HG02885 (cell line): ENCODE data around the gene ESYT2.

Experiments used
- ATAC-seq: cut with Tn5 transposase; IDR thresholded peaks from one replicate; pipeline ENCODE4 v1.9.1; 2021; ENCODE audit warnings: mild to moderate bottlenecking; ENCODE audit not compliant: unreplicated experiment, poor library complexity

The ESYT2 gene

DNA sequence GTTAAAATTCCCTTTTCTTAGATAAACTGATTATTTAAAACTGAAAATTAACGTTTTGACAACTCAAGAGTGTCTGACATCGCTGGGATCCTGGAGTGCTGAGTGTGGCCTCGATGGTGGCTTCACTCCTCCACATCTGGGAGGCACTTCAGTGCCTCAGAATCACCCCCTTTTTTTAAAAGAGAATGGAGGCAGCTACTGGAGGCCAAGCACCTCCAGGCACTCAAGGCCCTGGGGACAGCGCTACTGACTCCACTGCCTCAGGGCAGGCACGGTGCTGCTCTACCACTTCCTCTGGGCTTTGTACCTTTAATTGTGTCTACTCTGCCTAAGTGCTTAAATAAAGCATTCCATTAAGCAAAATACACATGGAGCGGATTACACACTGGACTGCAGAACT lies 97.5 kb downstream of the ESYT2 start:
- no peak for ATAC-seq

DNA sequence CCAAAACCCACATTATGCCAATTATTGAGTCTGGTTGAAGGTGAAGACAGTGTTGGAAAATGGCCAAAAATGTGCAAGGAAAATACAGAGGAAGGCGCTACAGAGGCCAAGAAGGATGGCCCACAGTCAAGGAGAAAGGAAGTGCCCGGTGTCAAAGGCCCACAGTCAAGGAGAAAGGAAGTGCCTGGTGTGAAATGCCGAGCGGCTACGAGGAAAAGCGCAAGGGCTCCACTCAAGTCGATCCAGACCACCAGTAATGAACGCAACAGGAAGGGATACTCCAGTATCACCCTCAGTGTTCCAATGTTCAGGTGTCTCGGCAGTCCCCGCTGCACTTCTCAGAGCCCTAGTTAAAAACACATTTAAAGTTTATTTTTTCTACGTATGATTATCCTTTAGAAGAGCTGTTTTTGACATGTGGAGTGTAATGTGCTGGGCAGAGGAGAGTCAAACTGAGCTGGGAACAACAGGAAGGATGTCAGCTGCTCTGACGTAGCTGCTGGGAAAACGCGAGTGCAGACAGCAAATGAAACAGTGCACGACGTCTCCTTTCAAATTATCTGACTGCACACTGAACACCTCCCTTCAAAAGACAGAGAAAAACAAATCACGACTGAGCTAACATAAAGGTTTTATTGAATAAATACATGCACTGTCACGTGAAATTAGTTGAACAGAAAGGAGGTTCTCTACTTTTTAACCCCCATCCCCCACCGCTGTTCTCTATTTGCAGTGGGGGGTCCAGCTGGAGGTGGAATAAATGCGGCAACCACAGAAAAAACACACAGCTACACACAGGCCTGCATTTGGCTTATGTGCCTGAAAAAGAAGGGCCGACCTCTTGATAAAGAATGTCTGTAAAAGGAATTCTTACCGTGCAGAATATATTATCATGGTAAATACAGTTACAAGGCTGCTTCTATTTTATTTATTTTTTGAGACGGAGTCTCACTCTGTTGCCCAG lies 98.6 kb downstream of the ESYT2 start:
- ATAC-seq, result no peak

DNA sequence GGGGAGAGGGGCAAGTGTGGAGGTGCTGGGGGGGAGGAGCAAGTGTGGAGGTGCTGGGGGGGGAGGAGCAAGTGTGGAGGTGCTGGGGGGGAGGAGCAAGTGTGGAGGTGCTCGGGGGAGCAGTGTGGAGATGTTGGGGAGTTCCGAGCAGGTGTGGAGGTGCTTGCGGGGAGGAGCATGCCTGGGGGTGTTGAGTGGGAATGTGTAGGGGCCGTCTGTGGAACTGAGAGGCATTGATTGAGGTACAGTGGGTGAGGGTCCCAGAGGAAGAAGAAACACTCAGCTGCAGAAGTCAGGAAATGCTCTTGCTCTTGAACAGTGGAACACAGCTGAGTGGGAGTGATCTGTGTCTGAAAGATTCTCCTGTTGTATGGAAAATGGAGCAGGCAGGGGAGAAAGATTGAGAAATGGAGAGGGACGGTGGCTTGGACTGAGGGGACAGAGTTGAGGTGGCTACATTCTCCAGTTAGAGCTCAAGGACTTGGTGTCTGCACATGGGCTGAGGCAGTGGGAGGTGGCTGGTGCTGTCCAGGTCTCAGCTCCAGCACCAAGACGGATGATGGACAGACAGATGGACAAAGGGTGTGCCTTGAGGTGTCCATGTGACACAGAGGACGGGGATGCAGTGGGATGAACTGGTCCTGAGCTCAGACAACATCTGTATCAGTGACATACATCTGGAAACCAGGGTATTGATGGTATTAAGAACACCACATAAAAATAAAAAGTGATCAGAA lies 99.5 kb downstream of the ESYT2 start:
- ATAC-seq, result no peak

DNA sequence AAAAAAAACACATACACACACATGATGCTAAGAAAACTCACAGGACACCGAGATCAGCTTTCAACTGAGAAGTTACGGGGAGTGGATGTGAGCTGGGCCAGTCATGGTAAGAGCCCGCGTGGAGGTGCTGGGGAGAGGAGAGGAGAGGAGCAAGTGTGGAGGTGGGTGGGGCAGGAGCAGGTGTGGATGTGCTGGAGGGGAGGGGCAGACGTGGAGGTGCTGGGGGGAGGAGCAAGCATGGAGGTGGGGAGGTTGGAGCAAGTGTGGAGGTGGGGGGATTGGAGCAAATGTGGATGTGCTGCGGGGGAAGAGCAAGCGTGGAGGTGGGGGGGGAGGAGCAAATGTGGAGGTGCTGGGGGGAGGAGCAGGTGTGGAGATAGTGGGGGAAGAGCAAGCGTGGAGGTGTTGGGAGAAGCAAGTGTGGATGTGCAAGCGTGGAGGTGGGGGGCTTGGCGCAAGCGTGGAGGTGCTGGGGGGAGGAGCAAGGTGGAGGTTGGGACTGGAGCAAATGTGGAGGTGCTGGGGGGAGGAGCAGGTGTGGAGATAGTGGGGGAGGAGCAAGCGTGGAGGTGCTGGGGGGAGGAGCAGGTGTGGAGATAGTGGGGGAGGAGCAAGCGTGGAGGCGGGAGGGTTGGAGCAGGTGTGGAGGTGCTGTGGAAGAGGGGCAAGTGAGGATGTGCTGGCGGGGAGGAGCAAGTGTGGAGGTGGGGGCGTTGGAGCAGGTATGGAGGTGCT lies 100.2 kb downstream of the ESYT2 start:
- no peak for ATAC-seq

DNA sequence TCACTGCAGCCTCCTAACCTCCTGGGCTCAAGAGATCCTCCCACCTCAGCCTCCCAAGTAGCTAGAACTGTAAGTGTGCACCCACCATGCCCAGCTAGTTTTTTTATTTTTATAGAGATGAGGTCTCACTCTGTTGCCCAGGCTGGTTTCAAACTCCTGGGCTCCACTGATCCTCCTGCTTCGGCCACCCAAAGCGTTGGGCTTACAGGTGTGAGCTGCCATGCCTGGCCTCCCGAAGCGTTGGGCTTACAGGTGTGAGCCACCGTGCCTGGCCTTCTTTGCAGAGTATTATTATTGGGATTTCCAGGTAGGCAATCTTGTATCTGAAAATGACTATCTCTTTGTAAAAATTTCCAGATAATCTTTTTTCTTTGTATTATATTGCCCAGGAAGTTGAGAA lies 101.6 kb downstream of the ESYT2 start:
- ATAC-seq, result no peak

DNA sequence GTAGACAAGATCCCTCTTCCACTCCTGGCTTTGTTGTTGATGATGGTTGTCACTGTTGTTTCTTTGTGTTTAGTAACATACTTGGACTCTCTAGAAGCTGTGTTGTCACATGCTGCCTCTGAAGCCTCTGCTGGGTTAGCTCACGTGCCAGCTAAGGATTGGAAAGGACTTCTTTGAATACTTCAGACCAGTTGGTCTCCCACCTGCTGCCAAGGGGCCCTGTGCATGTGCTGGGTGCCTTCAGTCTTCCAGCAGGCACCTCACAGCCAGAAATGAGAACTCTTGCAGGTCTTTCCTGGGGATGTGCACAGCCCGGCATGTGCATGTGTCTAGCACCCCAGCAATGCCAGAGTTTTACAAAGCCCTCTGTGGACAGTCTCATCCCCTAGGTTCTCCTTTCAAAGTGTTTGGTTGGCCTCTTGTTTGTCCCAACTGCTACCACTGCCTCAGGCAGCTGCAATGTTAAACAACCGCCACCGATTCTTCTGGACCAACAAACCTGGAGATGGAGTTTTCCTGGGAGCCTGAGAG lies 103.0 kb downstream of the ESYT2 start:
- no peak for ATAC-seq

DNA sequence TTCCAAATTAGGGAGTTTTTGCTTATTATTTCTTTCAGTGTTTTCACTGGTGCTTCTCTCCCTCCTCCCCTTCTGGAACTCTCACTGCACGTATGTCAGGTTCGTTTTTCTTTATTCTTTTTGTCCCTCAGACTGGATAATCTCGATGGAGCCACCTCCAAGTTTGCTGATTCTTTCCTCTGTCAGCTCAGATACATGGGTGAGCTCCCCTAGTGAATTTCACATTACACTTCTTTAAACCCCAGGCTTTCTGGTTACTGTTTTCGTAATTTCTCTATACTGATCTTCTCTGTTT lies 103.9 kb downstream of the ESYT2 start:
- ATAC-seq, result no peak

DNA sequence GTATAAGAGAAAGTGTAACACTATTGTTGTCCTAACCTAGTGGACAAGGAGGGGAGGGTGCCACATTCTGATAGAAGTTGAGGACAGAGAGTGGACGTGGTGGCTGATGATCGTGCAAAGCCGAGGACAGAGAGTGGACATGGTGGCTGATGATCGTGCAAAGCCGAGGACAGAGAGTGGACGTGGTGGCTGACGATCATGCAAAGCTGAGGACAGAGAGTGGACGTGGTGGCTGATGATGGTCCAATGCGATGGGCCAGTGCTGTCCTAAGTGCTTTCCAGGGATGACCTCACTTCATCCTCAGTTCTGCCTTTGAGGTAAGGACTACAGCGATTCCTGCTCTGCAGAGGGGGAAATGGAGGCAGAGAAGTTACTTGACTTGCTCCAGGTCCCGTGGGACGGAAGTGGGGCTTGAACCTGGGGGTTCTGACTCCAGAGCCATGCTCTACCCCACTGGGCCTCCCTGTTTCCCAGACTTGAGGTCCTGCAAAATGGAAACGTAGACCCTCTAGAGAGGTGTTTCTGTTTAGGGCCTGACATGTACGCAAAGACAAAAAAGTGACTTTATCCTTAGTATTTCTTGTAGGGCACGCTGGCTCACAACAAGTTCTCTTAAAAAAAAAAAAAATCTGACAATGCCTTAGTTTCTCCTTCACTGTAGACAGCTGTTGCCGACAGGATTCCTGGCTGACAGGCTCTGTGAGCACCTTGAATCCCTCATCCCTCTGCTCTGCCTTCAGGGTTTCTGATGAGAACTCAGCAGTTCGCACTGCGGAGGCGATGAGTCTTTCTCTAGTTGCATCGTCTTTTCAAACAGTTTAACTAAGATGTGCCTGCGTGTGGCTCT lies 104.4 kb downstream of the ESYT2 start:
- no peak for ATAC-seq

DNA sequence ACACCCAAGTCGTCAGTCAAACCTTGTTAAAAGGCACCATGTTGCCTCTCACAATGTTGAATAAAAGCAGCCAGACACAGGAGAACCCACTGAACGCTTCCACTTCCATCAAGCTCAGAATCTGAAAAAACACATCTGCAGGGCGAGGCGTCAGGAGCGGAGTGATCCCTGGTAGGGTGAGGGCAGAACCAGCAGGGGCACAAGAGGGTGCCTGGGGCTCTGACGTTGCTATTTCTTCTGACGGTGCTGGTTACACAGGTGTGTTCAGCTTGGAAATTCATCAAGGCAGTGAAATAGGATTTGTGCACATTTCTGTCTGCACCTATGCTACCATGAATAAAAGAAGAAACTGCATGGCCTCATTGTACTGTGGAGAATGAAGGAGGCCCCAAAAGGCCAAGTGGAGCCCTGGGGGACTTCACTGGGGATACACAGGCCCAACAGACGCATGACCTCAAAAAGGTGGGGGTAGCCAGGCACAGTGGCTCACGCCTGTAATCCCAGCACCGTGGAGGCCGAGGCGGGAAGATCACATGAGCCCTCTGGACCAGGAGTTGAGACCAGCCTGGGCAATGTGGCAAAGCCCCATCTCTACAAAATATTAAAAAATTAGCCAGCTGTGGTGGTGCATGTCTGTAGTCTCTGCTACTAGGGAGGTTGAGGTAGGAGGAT lies 105.5 kb downstream of the ESYT2 start:
- no peak for ATAC-seq

DNA sequence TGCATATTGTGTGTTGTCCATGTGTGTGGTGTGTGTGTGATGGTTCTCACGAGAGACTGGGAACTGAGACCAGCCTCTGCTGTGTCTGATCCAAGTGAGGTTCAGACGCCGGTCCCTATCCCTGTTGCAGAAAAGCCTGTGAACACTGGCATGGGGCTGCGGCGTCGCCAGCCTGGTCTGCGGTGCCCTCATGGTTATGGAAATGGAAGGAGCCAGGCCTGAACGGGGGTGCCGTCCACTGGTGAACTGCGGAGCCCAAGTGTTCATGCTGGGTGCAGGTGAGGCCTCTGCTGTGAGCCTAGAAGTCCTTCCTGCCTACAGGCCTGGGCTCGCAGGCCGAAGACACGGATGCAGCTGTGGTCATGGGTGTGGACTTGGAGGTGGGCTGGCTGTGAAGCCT lies 106.0 kb downstream of the ESYT2 start:
- no peak for ATAC-seq

DNA sequence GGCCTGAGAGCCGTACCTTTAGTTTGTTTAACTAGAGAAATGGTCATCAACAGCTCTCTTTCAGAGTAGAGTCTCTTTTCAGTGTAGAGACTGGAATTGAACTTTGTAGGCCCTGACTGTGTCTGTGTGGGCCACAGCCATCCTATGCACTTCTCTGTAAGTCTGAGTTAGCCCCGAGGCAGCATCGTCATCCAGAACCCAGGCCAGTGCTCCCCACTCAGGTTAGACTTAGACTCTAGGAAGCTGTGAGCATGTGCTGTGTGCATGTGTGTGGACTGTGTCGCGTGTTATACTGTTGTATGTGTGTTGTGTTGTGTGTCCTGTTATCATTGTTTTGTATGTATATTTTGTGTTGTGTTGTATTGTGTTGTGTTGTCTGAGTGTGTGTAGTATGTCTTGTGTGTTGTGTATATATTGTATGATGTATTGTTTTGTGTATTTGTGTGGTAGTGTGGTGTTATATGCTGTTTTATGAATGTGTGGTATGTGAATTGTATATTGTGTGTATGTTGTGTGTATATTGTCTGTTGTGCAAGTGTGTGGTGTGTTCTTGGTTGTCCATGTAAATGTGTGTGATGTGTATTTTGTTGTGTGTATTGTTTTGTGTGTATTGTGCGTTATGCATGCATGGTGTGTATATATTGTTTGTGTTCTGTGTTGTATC lies 106.6 kb downstream of the ESYT2 start:
- no peak for ATAC-seq

DNA sequence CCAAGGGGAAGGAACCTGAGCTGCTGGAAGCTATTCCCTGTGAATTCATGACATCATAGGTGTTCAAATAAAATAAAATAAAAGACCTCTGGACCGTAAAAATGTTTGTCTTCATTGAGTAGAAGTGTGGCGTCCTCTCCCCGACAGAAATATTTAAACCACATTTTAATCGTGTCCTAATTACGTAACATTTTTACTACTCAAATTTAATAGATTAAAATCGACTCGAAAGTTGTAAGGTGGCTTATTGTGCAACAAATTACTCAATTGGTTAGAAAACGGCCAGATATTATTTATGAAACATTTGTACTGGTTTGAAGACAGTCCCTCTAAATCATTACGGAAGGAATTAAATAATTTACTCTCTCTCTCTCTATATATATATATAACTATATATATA lies 109.2 kb downstream of the ESYT2 start:
- ATAC-seq, result no peak

DNA sequence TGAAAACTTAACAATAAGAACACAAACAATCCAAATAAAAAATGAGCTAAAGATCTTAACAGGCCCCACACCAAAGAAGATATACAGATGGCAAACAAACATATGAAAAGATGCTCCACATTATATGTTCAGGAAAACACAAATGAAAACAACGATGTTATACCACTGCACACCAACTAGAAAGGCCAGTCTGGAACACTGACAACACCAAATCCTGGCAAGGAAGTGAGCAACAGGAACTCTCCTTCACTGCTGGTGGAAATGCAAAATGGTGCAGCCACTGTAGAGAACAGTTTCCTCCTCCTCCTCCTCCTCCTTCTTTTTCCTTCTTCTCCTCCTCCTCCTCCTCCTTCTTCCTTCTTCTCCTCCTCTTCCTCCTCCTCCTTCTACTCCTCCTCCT lies 112.5 kb downstream of the ESYT2 start:
- no peak for ATAC-seq

DNA sequence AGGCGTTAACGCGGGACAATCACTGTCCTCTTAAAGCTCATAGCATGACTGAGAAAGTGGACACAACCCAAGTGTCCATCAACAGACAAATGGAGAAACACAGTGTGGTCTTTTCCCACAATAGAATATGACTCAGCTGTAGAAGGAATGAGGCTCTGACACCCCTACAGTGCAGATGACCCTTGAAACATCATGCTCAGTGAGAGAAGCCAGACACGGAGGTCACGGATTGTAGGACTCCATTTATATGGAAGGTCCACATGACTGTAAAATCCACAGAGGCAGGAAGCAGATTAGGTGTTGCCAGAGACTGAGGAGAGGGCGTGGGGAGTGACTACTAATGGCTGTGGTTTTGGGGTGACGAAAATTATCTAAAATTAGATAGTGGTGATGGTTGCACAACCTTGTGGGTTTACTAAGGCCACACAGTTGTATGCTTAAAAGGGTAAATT lies 118.6 kb downstream of the ESYT2 start:
- ATAC-seq, result no peak

DNA sequence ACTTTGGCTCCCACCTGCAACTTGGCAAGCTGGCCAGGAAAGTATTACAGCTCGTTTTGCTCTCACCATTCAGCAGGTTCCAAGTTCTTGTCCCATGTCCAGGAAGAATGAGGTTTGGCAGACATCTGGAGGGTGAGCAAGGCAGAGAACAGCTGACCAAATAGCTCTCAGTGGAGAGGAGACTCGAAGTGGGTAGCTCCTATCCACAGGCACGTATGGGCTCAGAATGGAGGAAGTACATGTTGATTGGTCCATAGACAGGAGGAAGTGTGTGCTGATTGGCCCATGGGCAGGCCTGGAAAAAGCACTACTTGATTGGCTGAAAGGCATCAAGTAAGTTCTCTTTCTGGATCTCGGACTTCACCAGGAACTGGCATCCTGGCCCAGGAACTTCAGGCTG lies 121.7 kb downstream of the ESYT2 start:
- no peak for ATAC-seq

DNA sequence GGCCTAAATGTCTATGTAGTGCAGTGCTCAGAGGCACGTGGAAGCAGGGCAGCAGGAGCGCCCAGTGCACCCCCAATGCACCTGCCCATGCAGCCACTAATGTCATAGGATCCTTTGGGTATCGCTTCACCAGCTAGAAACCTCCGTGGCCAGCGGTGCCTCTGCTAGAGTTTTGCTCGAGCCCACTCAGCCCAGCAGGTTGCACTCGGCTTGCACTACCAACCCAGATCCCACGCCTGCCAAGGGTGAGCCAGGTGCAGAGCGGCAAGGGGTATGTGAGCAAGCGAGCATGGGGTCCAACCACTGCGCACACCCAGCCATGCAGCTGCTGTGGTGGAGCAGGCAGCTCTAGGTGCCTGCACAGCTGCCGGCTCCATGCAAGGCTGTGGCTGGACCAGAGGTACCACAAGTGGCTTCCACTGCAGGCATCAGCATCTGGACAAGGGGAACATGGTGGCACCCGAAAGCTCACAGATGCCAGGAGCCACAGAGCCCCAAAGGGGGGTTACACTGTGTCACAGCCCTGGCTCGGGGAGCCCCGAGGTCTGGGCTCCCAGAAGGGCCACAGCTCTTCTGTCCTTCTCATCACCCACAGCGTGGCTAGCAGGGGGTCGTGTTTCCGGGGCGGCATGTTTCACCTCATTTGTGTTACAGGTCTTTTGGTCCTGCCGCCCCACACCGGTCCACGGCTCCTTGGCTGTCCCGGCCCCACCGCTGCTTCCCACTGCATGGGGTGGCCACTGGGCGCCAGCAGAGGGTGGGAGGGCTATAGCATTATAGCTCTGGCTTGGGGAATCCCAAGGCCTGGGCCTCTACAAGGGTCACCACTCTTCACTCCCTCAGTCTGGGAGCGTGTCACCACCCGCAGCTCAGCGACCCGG lies 122.4 kb downstream of the ESYT2 start:
- no peak for ATAC-seq

DNA sequence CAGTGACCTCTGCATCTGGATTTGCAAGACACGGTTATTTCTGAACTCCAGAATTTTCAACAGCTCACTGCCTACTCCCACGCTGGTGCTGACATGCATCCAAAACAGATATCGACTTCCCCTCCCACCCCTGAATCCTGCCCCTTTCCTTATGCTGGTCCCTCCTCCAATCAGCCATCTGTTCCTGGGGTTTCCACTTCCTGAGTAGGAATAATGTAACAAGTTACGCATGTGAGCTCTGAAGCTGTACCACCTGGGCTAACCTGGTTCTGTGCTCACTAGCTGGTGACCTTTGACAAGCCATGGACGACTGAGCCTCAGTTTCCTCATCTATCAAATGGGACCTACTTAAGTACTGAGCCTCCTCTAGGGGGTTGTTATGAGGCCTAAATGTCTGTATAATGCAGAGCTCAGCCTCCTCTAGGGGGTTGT lies 123.0 kb downstream of the ESYT2 start:
- ATAC-seq, result no peak
